ENCODE data around the gene CHRND. TPM values are rescaled to one million over a fixed set of nuclear protein-coding genes. Genes with fewer than 3 reads are reported as not detected.
"Not testable (repeated sequence)": the region's sequence is repeated elsewhere in the genome, so short reads cannot be mapped to it uniquely, and the experiment has no call there.

Gene CHRND
- total RNA-seq, 1 donor from 2014 or later = not detected

GRCh38 chr2:232569541-232569940 is 43.6 kb downstream of the CHRND start:
- H3K4me1 Mint-ChIP-seq (ENCODE audit: unreplicated experiment) = no peaks in the 10 kb centered on the region
- peaks cover 4% of the 10 kb centered on the region for H3K27me3 Mint-ChIP-seq (ENCODE audit: unreplicated experiment)
- peak overlapping the region; percentile 48 for H3K4me3 Mint-ChIP-seq (ENCODE audit: unreplicated experiment)
- H3K27ac Mint-ChIP-seq (ENCODE audit: unreplicated experiment) = no peak overlapping the region
- H3K36me3 Mint-ChIP-seq (ENCODE audit: low read depth, unreplicated experiment) = peaks cover 65% of the 10 kb centered on the region
- TF ChIP-seq CTCF (IDR thresholded peaks at IDR 0.05; ENCODE audit: unreplicated experiment) = no peak
- no peaks in the 10 kb centered on the region for H3K9me3 Mint-ChIP-seq (ENCODE audit: unreplicated experiment)
- no peak for DNase-seq (ENCODE audit: low spot score)

GRCh38 chr2:232570481-232570880 is 44.5 kb downstream of the CHRND start:
- H3K36me3 Mint-ChIP-seq (ENCODE audit: low read depth, unreplicated experiment) = peaks cover 56% of the 10 kb centered on the region
- DNase-seq (ENCODE audit: low spot score); H3K4me3 Mint-ChIP-seq (ENCODE audit: unreplicated experiment); H3K4me1 Mint-ChIP-seq (ENCODE audit: unreplicated experiment); H3K27ac Mint-ChIP-seq (ENCODE audit: unreplicated experiment); H3K27me3 Mint-ChIP-seq (ENCODE audit: unreplicated experiment); H3K9me3 Mint-ChIP-seq (ENCODE audit: unreplicated experiment): not testable (repeated sequence)

GRCh38 chr2:232571026-232571474 is 45.1 kb downstream of the CHRND start:
- no peaks in the 10 kb centered on the region for H3K4me1 Mint-ChIP-seq (ENCODE audit: unreplicated experiment)
- H3K9me3 Mint-ChIP-seq (ENCODE audit: unreplicated experiment) = no peaks in the 10 kb centered on the region
- no peak for TF ChIP-seq CTCF (IDR thresholded peaks at IDR 0.05; ENCODE audit: unreplicated experiment)
- peaks cover 50% of the 10 kb centered on the region for H3K36me3 Mint-ChIP-seq (ENCODE audit: low read depth, unreplicated experiment)
- H3K4me3 Mint-ChIP-seq (ENCODE audit: unreplicated experiment) = no peak overlapping the region
- no peak for DNase-seq (ENCODE audit: low spot score)
- no peak overlapping the region for H3K27ac Mint-ChIP-seq (ENCODE audit: unreplicated experiment)
- peaks cover 4% of the 10 kb centered on the region for H3K27me3 Mint-ChIP-seq (ENCODE audit: unreplicated experiment)

GRCh38 chr2:232573042-232573441 is 47.1 kb downstream of the CHRND start:
- Mint-ChIP-seq H3K36me3 (ENCODE audit: low read depth, unreplicated experiment) (peaks cover 30% of the 10 kb centered on the region), H3K27ac (ENCODE audit: unreplicated experiment) (no peak overlapping the region), H3K4me3 (ENCODE audit: unreplicated experiment) (no peak overlapping the region), H3K4me1 (ENCODE audit: unreplicated experiment) (no peaks in the 10 kb centered on the region), H3K9me3 (ENCODE audit: unreplicated experiment) (no peaks in the 10 kb centered on the region), H3K27me3 (ENCODE audit: unreplicated experiment) (peaks cover 4% of the 10 kb centered on the region)
- no peak for TF ChIP-seq CTCF (IDR thresholded peaks at IDR 0.05; ENCODE audit: unreplicated experiment)
- no peak for DNase-seq (ENCODE audit: low spot score)

- Mint-ChIP-seq H3K27ac (ENCODE audit: unreplicated experiment) (no peak overlapping the region), H3K36me3 (ENCODE audit: low read depth, unreplicated experiment) (peaks cover 22% of the 10 kb centered on the region), H3K4me3 (ENCODE audit: unreplicated experiment) (no peak overlapping the region), H3K9me3 (ENCODE audit: unreplicated experiment) (no peaks in the 10 kb centered on the region), H3K27me3 (ENCODE audit: unreplicated experiment) (peaks cover 4% of the 10 kb centered on the region), H3K4me1 (ENCODE audit: unreplicated experiment) (no peaks in the 10 kb centered on the region)
- TF ChIP-seq CTCF (IDR thresholded peaks at IDR 0.05; ENCODE audit: unreplicated experiment) = no peak
- no peak for DNase-seq (ENCODE audit: low spot score)
Observed at GRCh38 chr2:232573771-232574435, 47.9 kb downstream of the CHRND start.

Measured in endothelial cell (in vitro differentiated cells).